ENCODE measurements around the gene FER. TPM values are rescaled to one million over a fixed set of nuclear protein-coding genes. Genes with fewer than 3 reads are reported as not detected.
"Not testable (repeated sequence)": the region's sequence is repeated elsewhere in the genome, so short reads cannot be mapped to it uniquely, and the experiment has no call there.

The FER gene
- total and polyA plus RNA-seq, 9 donors: 6.3 to 26.9 (median 9.7) TPM

DNA sequence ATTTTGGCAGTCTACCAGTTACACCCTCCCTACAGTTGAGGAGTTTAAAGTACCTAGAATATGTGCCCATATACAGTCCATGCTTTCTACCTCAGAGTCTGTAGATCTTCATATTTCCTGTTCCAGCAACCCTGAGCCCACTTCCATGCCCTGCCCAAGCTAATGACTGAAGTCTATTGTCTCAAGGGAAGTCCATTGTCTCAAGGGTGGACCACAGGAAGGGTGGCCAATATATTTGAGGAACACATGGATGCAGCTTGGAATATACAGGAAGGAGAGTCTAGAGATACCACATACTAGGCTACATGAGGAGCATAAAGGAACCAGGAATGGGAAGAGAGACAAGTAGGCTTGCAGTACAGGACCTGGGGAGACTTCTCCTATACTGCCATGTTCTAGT, 274.4 kb downstream of the FER start:
- no peaks in the 10 kb centered on the region for H3K36me3 ChIP-seq (ENCODE audit: control insufficient read depth, insufficient read depth, low read length)
- no peak overlapping the region for H3K27ac ChIP-seq (ENCODE audit: low read length)
- H3K9me3 ChIP-seq (replicated peaks; ENCODE audit: control insufficient read depth, low read depth, low read length): peaks cover 4% of the 10 kb centered on the region
- no peak for DNase-seq
- H3K4me3 ChIP-seq (ENCODE audit: low read length): no peak overlapping the region
- H3K27me3 ChIP-seq (ENCODE audit: control insufficient read depth, insufficient read depth, low read length): no peaks in the 10 kb centered on the region
- no peaks in the 10 kb centered on the region for H3K4me1 ChIP-seq (ENCODE audit: control insufficient read depth, insufficient read depth, low read length)

DNA sequence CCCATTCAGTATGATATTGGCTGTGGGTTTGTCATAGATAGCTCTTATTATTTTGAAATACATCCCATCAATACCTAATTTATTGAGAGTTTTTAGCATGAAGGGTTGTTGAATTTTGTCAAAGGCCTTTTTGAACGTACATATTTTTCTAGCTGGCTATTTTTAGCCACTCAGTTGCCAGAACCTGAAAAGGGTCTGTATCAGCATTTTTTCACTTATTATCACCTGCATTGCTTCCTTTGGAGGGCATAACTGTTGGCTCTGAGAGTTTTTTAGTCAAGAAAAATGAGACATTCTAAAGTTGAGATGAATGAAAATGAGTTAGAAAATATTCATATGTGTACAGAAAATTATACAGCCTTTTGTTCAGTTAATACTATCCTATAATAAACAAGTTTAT, 278.0 kb downstream of the FER start:
- not testable (repeated sequence) for H3K27me3 ChIP-seq (ENCODE audit: control insufficient read depth, insufficient read depth, low read length); H3K9me3 ChIP-seq (replicated peaks; ENCODE audit: control insufficient read depth, low read depth, low read length); H3K4me1 ChIP-seq (ENCODE audit: control insufficient read depth, insufficient read depth, low read length); H3K36me3 ChIP-seq (ENCODE audit: control insufficient read depth, insufficient read depth, low read length); H3K27ac ChIP-seq (ENCODE audit: low read length); H3K4me3 ChIP-seq (ENCODE audit: low read length); DNase-seq
- no CpG with 5 or more reads among the region's 1 CpG for whole genome bisulfite sequencing (ENCODE audit: insufficient coverage)

DNA sequence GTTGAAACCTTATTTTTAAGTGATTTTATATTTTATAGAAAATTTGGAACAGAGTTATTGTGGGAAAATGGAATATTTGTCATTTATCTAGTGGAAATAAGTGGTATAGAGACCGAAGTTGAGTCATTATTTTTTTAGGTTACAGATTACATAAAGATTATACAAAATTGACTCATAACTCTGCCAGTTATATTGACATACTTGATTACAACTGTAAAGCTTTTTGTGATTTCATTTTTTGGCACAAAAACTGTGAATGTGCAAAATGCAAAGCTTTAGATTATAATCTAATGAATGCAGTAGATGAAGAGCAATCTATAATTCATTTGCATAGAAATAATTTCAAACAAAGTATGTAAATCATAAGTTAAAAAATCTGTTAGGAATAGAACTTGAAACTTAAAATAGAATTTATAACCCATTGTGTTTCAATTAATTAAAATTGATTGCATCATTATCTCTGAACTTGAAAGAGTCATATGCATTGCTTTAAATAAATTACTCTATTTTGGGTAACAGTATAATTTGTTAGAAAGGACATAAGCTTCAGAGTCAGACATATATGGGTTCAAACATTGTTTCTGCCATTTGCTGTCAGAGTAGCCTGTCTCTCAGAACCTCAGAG, 280.4 kb downstream of the FER start:
- H3K27ac ChIP-seq (ENCODE audit: low read length): no peak overlapping the region
- H3K36me3 ChIP-seq (ENCODE audit: control insufficient read depth, insufficient read depth, low read length): no peaks in the 10 kb centered on the region
- DNase-seq: no peak
- no peaks in the 10 kb centered on the region for H3K27me3 ChIP-seq (ENCODE audit: control insufficient read depth, insufficient read depth, low read length)
- H3K4me1 ChIP-seq (ENCODE audit: control insufficient read depth, insufficient read depth, low read length): no peaks in the 10 kb centered on the region
- H3K4me3 ChIP-seq (ENCODE audit: low read length): no peak overlapping the region
- H3K9me3 ChIP-seq (replicated peaks; ENCODE audit: control insufficient read depth, low read depth, low read length): peaks cover 4% of the 10 kb centered on the region
- no CpG with 5 or more reads among the region's 1 CpG for WGBS (ENCODE audit: insufficient coverage)

DNA sequence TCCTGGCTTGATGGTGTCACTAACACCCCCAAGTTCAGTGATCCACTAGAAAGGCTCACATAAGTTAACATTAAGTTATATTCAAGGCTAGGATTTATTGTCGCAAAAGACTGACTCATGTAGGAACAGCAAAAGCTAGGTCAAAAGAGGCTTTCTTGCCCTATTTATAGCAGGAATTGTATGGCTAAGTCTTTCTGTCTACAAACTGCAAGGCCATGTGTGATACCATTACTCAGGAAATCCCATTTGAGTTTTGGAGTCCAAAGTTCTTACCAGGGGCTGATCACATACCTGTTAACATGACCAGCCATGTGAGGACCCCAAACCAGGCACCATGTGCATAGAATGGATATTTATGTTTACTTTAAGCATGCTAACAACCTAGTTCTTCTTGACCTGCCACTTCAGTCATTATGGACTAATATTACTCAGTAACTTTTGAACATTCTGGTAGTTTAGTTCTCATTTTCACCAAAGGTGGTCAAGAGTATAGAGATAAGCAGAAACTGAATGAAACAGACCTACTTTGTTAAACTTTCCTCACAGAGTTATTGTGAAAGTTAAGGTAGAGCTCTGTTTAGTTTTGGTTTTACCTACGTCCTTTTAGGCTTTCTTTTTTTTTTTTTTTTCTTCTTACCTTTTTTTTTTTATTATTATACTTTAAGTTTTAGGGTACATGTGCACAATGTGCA, 281.1 kb downstream of the FER start:
- Histone ChIP-seq H3K27ac (ENCODE audit: low read length) (no peak overlapping the region), H3K36me3 (ENCODE audit: control insufficient read depth, insufficient read depth, low read length) (no peaks in the 10 kb centered on the region), H3K27me3 (ENCODE audit: control insufficient read depth, insufficient read depth, low read length) (no peaks in the 10 kb centered on the region), H3K4me1 (ENCODE audit: control insufficient read depth, insufficient read depth, low read length) (no peaks in the 10 kb centered on the region), H3K9me3 (replicated peaks; ENCODE audit: control insufficient read depth, low read depth, low read length) (peaks cover 4% of the 10 kb centered on the region), H3K4me3 (ENCODE audit: low read length) (no peak overlapping the region)
- no CpG with 5 or more reads among the region's 2 CpGs for WGBS (ENCODE audit: insufficient coverage)
- DNase-seq: no peak

DNA sequence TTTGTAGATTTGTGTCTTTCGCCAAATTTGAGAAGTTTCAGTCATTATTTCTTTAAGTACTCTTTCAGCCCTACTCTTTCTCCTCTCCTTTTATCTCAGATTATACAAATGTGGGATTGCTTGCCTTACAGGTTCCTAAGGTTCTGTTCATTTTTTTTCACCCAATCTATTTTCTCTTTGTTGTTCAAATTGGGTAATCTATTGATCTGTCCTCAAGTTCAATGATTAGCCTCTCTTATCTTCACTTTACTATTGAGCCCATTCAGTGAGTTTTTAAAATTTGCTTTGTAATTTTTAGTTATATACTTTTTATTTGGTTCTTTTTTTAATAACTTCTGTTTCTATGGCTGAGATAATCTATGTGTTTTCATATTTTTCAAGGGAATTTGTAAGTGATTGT, 282.1 kb downstream of the FER start:
- no peaks in the 10 kb centered on the region for H3K27me3 ChIP-seq (ENCODE audit: control insufficient read depth, insufficient read depth, low read length)
- H3K9me3 ChIP-seq (replicated peaks; ENCODE audit: control insufficient read depth, low read depth, low read length): no peaks in the 10 kb centered on the region
- H3K4me1 ChIP-seq (ENCODE audit: control insufficient read depth, insufficient read depth, low read length): no peaks in the 10 kb centered on the region
- no CpG with 5 or more reads among the region's 1 CpG for WGBS (ENCODE audit: insufficient coverage)
- no peak overlapping the region for H3K4me3 ChIP-seq (ENCODE audit: low read length)
- no peak overlapping the region for H3K27ac ChIP-seq (ENCODE audit: low read length)
- no peaks in the 10 kb centered on the region for H3K36me3 ChIP-seq (ENCODE audit: control insufficient read depth, insufficient read depth, low read length)
- DNase-seq: no peak

DNA sequence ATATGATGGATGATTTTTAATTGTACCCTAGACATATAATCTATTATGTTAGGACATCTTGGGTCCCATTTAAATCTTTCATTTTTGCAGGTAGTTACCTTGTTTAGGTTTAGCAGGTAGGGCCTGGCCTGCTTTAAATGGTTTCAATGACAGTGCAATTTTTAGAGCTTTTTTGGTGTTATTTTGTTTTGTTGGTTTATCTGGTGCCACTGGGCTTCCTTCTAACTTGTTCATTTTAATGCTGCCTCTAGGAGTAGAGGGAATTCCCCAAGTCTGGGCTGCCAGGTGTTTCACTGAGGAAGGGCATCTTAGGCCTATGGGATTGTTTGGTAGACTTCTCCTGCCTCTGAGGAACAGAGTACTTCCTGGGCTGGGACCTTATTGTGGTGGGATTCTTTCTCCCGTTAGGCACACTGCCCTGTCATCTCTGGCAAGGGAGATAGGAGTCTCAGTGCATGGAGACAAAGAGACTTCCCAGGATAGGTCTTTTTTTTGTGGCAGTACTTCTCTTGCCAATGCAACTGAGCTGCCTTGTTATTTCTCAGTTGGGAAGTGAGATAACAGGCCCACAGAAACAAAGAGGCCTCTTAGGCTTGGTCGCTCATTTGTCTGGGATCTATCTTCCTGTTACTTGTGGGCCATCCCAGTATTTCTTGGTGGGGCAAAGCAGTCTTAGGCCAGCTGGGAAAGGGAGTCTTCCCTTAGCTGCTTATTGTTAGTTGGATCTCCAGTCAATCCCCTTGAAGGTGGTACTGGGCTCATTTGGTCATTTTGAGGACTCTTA, 282.9 kb downstream of the FER start:
- WGBS (ENCODE audit: insufficient coverage): 88% methylated on average over 1 of the region's 2 CpGs

DNA sequence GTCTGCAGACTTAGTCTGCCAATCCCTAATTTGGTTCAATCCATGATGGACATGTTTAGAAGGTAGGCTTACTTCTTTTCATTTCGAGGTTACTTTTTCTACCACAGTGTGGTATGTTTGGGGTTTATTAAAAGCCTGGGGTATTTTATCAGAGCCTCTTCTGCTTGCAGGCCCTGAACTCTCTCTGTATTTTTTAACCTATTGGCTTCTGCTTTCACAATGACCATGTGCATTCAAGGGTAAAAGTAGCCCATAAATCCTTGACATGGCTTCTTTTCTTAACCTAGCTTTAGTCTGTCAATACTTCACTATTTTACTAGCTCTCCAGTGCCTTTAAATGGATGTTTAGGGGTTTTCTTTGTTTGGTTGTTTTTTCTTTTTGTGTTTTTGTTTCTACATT, 286.6 kb downstream of the FER start:
- no CpG with 5 or more reads among the region's 1 CpG for WGBS (ENCODE audit: insufficient coverage)
- no peaks in the 10 kb centered on the region for H3K4me1 ChIP-seq (ENCODE audit: control insufficient read depth, insufficient read depth, low read length)
- no peak for DNase-seq
- H3K9me3 ChIP-seq (replicated peaks; ENCODE audit: control insufficient read depth, low read depth, low read length): no peaks in the 10 kb centered on the region
- H3K27me3 ChIP-seq (ENCODE audit: control insufficient read depth, insufficient read depth, low read length): no peaks in the 10 kb centered on the region
- H3K4me3 ChIP-seq (ENCODE audit: low read length): no peak overlapping the region
- no peaks in the 10 kb centered on the region for H3K36me3 ChIP-seq (ENCODE audit: control insufficient read depth, insufficient read depth, low read length)
- no peak overlapping the region for H3K27ac ChIP-seq (ENCODE audit: low read length)

More for the DNA sequence above, 282.9 kb downstream of the FER start:
- H3K9me3 ChIP-seq (replicated peaks; ENCODE audit: control insufficient read depth, low read depth, low read length): no peaks in the 10 kb centered on the region
- no peaks in the 10 kb centered on the region for H3K36me3 ChIP-seq (ENCODE audit: control insufficient read depth, insufficient read depth, low read length)
- no peak for DNase-seq
- no peak overlapping the region for H3K4me3 ChIP-seq (ENCODE audit: low read length)
- H3K27ac ChIP-seq (ENCODE audit: low read length): no peak overlapping the region
- H3K4me1 ChIP-seq (ENCODE audit: control insufficient read depth, insufficient read depth, low read length): no peaks in the 10 kb centered on the region
- no peaks in the 10 kb centered on the region for H3K27me3 ChIP-seq (ENCODE audit: control insufficient read depth, insufficient read depth, low read length)

DNA sequence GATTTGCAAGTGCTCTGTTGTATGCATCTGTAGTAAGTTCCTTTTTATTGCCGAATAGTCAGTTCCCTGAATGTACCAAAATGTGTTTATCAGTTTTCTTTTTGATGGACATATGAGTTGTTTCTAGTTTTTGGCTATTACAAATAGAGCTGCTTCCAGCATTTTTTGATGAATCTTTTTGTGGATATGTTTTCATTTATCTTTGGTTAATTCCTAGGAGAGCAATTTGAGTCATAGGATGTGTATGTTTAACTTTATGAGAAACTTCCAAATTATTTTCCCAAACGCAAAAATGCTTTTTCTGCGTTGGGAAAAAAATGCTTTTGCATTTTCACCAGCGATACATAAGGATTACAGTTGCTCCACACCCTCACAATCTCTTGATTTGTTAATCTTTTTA, 287.7 kb downstream of the FER start:
- Histone ChIP-seq H3K27me3 (ENCODE audit: control insufficient read depth, insufficient read depth, low read length) (no peaks in the 10 kb centered on the region), H3K27ac (ENCODE audit: low read length) (no peak overlapping the region), H3K9me3 (replicated peaks; ENCODE audit: control insufficient read depth, low read depth, low read length) (no peaks in the 10 kb centered on the region), H3K4me3 (ENCODE audit: low read length) (no peak overlapping the region), H3K36me3 (ENCODE audit: control insufficient read depth, insufficient read depth, low read length) (no peaks in the 10 kb centered on the region), H3K4me1 (ENCODE audit: control insufficient read depth, insufficient read depth, low read length) (no peaks in the 10 kb centered on the region)
- WGBS (ENCODE audit: insufficient coverage): no CpG with 5 or more reads among the region's 4 CpGs
- DNase-seq: peak; percentile 64

DNA sequence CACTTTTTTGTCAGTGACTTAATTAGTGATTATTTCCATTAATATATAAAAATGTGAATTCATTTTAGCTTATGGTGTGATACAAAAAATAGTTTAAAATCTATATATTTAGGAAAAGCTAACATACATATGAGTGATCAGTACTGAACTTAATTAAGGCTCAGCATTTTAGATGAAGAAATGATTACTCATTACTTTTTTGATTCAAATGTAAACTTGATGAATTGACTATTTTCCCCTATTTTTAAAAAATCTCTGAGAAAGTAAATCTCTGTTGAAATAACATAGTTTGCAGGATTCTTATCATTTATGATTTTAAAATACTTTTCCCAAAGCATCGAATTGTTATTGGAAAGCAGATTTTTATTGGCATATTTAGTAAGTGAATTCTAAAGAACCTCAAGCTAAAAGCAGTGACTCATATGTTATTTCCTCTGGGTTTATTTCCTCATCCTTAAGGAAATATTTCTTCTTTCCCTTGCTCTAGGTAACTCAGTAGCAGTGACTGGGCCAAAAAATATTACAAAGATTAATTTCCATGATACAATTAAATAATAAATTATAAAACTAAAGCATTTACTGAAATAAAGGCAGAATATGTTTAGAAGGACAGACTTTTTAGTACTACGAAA, 290.6 kb downstream of the FER start:
- H3K36me3 ChIP-seq (ENCODE audit: control insufficient read depth, insufficient read depth, low read length): no peaks in the 10 kb centered on the region
- peak; percentile 14 for DNase-seq
- H3K4me1 ChIP-seq (ENCODE audit: control insufficient read depth, insufficient read depth, low read length): no peaks in the 10 kb centered on the region
- H3K9me3 ChIP-seq (replicated peaks; ENCODE audit: control insufficient read depth, low read depth, low read length): no peaks in the 10 kb centered on the region
- no peak overlapping the region for H3K4me3 ChIP-seq (ENCODE audit: low read length)
- WGBS (ENCODE audit: insufficient coverage): no CpG with 5 or more reads among the region's 2 CpGs
- no peak overlapping the region for H3K27ac ChIP-seq (ENCODE audit: low read length)
- H3K27me3 ChIP-seq (ENCODE audit: control insufficient read depth, insufficient read depth, low read length): no peaks in the 10 kb centered on the region

DNA sequence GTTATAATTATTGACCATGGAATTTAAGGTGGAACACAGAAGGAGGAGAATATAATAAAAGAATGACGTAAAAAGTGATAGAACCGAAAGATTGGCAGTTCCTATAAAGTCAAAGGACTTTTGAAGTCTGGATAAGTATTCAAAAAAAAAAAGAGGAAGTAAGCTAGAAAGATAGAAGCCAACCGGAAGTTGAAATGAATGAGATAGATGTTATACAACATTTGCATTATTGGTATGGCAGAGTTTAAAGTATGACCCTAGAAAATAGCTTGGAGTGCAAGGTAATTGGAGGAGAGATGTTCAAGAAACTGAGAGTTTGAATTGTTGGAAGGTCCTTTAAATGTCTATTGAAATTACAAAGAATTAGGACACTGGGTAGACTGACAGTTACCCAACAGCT, 293.6 kb downstream of the FER start:
- no peak overlapping the region for H3K4me3 ChIP-seq (ENCODE audit: low read length)
- 80% methylated on average over 2 of the region's 3 CpGs for WGBS (ENCODE audit: insufficient coverage)
- H3K36me3 ChIP-seq (ENCODE audit: control insufficient read depth, insufficient read depth, low read length): no peaks in the 10 kb centered on the region
- H3K27me3 ChIP-seq (ENCODE audit: control insufficient read depth, insufficient read depth, low read length): no peaks in the 10 kb centered on the region
- H3K27ac ChIP-seq (ENCODE audit: low read length): no peak overlapping the region
- no peaks in the 10 kb centered on the region for H3K9me3 ChIP-seq (replicated peaks; ENCODE audit: control insufficient read depth, low read depth, low read length)
- no peaks in the 10 kb centered on the region for H3K4me1 ChIP-seq (ENCODE audit: control insufficient read depth, insufficient read depth, low read length)
- DNase-seq: no peak

All from muscle of leg (tissue), 11 donors.